Progenitor cell of endocrine pancreas (in vitro differentiated cells): Measurements from ENCODE around the gene FHDC1. TPM values are rescaled to one million over a fixed set of nuclear protein-coding genes. Genes with fewer than 3 reads are reported as not detected.

Experiments
- DNase-seq: peaks from one replicate; pipeline ENCODE4 v3.0.0; 2021; ENCODE audit warnings: low spot score; ENCODE audit not compliant: unreplicated experiment
- H3K27ac Mint-ChIP-seq: 2 replicates; pipeline ENCODE4 v1.8.0; 2021; ENCODE audit warnings: mild to moderate bottlenecking, moderate library complexity, mixed read lengths
- H3K27me3 Mint-ChIP-seq: 2 replicates; pipeline ENCODE4 v1.8.0; 2021; ENCODE audit warnings: mixed read lengths
- H3K36me3 Mint-ChIP-seq: 2 replicates; pipeline ENCODE4 v1.8.0; 2022; ENCODE audit warnings: mixed read lengths; ENCODE audit not compliant: insufficient read depth
- H3K4me1 Mint-ChIP-seq: 2 replicates; pipeline ENCODE4 v1.8.0; 2021; ENCODE audit warnings: low read depth, mixed read lengths
- H3K4me3 Mint-ChIP-seq: 2 replicates; pipeline ENCODE4 v1.8.0; 2021; ENCODE audit warnings: low read depth, mild to moderate bottlenecking, moderate library complexity, mixed read lengths
- H3K9me3 Mint-ChIP-seq: 2 replicates; pipeline ENCODE4 v1.8.0; 2021; ENCODE audit warnings: low read depth, mixed read lengths
- total RNA-seq: library from RNA; stranded (reverse); gene quantifications from 2 replicates; pipeline ENCODE4 v1.2.1, GENCODE V29; 2021
- TF ChIP-seq, protein P1 (sequence below): fragments of 200-600 bp; sonication (generic); IDR thresholded peaks from one replicate; pipeline ENCODE4 v1.5.0; 2021; ENCODE audit warnings: antibody characterized with exemption, mild to moderate bottlenecking; ENCODE audit not compliant: unreplicated experiment

The FHDC1 gene
- total RNA-seq, 1 donor from 2014 or later, result 11.6 TPM

GRCh38 chr4:152999346-153000075 is 63.4 kb downstream of the FHDC1 start:
- peaks cover 23% of the 10 kb centered on the region for H3K4me1 Mint-ChIP-seq
- no peak overlapping the region for H3K27ac Mint-ChIP-seq
- no peak overlapping the region for H3K4me3 Mint-ChIP-seq

DNA sequence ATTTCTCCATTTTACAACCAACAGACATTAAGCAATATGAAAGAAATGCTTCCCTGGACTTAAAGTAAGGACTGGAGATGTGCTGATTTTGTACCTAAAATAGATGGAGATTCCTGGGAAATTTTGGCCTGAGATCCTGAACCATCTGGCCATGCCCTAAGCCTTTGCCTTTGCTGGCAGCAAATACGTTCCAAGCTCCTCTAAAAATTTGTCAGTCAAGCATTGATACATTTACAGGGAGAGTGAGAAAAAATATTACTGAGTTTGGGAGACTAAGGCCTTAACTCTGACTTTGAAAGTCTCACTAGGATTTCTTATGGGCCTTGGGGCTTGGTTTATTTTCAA is 63.9 kb downstream of the FHDC1 start:
- no peak for DNase-seq
- H3K27ac Mint-ChIP-seq, result no peak overlapping the region
- H3K36me3 Mint-ChIP-seq, result no peaks in the 10 kb centered on the region
- H3K4me1 Mint-ChIP-seq, result peaks cover 25% of the 10 kb centered on the region
- TF ChIP-seq, protein P1, sequence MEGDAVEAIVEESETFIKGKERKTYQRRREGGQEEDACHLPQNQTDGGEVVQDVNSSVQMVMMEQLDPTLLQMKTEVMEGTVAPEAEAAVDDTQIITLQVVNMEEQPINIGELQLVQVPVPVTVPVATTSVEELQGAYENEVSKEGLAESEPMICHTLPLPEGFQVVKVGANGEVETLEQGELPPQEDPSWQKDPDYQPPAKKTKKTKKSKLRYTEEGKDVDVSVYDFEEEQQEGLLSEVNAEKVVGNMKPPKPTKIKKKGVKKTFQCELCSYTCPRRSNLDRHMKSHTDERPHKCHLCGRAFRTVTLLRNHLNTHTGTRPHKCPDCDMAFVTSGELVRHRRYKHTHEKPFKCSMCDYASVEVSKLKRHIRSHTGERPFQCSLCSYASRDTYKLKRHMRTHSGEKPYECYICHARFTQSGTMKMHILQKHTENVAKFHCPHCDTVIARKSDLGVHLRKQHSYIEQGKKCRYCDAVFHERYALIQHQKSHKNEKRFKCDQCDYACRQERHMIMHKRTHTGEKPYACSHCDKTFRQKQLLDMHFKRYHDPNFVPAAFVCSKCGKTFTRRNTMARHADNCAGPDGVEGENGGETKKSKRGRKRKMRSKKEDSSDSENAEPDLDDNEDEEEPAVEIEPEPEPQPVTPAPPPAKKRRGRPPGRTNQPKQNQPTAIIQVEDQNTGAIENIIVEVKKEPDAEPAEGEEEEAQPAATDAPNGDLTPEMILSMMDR, result no peak
- peaks cover 12% of the 10 kb centered on the region for H3K27me3 Mint-ChIP-seq
- H3K9me3 Mint-ChIP-seq, result no peaks in the 10 kb centered on the region
- no peak overlapping the region for H3K4me3 Mint-ChIP-seq

More at GRCh38 chr4:152999346-153000075, 63.4 kb downstream of the FHDC1 start:
- TF ChIP-seq, protein P1, result no peak
- no peaks in the 10 kb centered on the region for H3K9me3 Mint-ChIP-seq
- peaks cover 8% of the 10 kb centered on the region for H3K27me3 Mint-ChIP-seq
- H3K36me3 Mint-ChIP-seq, result no peaks in the 10 kb centered on the region
- no peak for DNase-seq

DNA sequence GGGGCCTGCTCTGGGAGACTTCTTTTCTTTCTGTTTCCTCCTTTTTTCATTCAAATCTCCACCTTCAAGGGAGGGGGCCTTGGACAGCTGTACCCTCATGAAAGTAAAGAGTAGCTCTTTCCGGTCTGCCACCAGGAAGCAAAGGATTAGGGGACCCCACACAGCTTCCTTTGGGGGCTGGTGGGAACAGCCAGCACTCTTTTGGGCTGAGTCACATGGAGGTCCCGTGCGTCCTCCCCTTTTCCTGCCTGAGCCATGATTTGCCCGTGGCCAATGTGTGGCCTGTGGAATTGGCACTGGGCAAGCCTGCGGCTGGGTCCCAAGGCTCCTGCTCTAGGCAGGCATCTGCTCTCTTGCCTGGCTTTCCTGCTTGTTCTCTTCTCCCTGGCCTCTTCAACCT is 65.5 kb downstream of the FHDC1 start:
- TF ChIP-seq, protein P1, result no peak
- Mint-ChIP-seq H3K4me3 (no peak overlapping the region), H3K36me3 (no peaks in the 10 kb centered on the region), H3K4me1 (peaks cover 16% of the 10 kb centered on the region), H3K9me3 (no peaks in the 10 kb centered on the region), H3K27me3 (peaks cover 15% of the 10 kb centered on the region), H3K27ac (no peak overlapping the region)
- DNase-seq, result no peak

GRCh38 chr4:153002110-153002509 is 66.0 kb downstream of the FHDC1 start:
- Mint-ChIP-seq H3K4me3 (no peak overlapping the region), H3K36me3 (no peaks in the 10 kb centered on the region), H3K9me3 (no peaks in the 10 kb centered on the region), H3K4me1 (peaks cover 12% of the 10 kb centered on the region), H3K27ac (no peak overlapping the region), H3K27me3 (peaks cover 15% of the 10 kb centered on the region)
- TF ChIP-seq, protein P1, result no peak
- no peak for DNase-seq

DNA sequence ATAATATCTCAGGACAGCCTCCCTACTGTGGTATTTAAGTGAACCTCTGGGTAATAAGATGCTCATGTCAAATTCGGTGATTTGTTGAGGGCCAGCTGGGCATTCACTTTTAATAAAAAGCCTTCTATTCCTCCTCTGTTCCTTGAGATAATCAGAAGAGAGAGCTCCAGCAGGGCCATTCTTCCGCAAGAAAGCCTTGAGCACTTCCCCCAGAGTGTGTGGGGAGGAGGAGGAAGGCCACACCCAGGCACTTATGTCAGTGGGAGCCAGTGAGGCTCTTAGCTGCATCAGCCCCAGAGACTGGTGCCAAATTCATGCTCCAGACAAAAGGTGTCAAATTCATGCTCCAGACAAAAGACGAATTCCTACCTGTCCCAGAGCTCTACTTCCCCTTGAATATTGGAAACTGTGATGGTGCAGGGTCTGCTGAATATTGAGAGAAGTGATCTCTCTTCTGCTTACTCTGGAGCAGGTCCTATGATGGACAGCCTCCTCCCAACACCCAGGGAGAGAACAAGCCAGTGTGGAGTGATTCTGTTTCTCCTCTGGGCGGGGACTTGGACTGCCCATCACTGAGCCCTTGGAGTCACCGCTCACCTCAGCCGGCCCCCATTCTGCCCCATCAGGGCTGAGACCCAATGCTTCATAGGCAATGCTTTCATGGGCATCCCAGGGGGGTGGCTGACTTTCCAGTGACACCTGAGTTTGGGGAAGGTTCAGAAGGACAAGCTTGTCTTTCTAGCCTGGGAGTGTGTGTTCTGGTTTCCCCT is 68.1 kb downstream of the FHDC1 start:
- Mint-ChIP-seq H3K9me3 (no peaks in the 10 kb centered on the region), H3K27ac (no peak overlapping the region), H3K27me3 (peaks cover 15% of the 10 kb centered on the region), H3K4me3 (no peak overlapping the region), H3K36me3 (no peaks in the 10 kb centered on the region), H3K4me1 (peaks cover 8% of the 10 kb centered on the region)
- no peak for DNase-seq
- TF ChIP-seq, protein P1, result no peak
